Stimulated activated naive CD8-positive, alpha-beta T cell treated with anti-CD3 and anti-CD28 coated beads, Interleukin-15, amount 100 ng/mL, for 72 hours (primary cell): ENCODE results near the gene CMIP.

ENCODE experiments used
- ATAC-seq: fragments of 150-1000 bp; cut with Tn5 transposase; 2 replicates; pipeline ENCODE4 v1.10.0; 2021; ENCODE audit warnings: mild to moderate bottlenecking, moderate library complexity
- DNase-seq, 2 donors: peaks; one replicate each; pipeline ENCODE4 v3.0.0; 2021 to 2022
- H3K27ac Mint-ChIP-seq, 2 donors: one replicate each; pipeline ENCODE4 v1.8.0; 2022; ENCODE audit warnings: mild to moderate bottlenecking in 2 of 2, mixed read lengths in 2 of 2, moderate library complexity in 2 of 2
- H3K27me3 Mint-ChIP-seq: one replicate; pipeline ENCODE4 v1.8.0; 2022; ENCODE audit warnings: mixed read lengths
- H3K4me1 Mint-ChIP-seq: one replicate; pipeline ENCODE4 v1.8.0; 2022; ENCODE audit warnings: mild to moderate bottlenecking, mixed read lengths
- H3K4me3 Mint-ChIP-seq, 2 donors: one replicate each; pipeline ENCODE4 v1.8.0; 2022; ENCODE audit warnings: mild to moderate bottlenecking in 2 of 2, mixed read lengths in 2 of 2, moderate library complexity in 1 of 2
- H3K9me3 Mint-ChIP-seq, 2 donors: one replicate each; pipeline ENCODE4 v1.8.0; 2022; ENCODE audit warnings: mixed read lengths in 2 of 2

Gene CMIP

GRCh38 chr16:81472391-81472790 lies 27.8 kb downstream of the CMIP start:
- no peaks in the 10 kb centered on the region for H3K27me3 Mint-ChIP-seq
- no peak overlapping the region for H3K4me3 Mint-ChIP-seq
- H3K9me3 Mint-ChIP-seq = no peaks in the 10 kb centered on the region
- DNase-seq (no peak), ATAC-seq (no peak)
- peak overlapping the region in 1 of 2 donors; percentile 57 for H3K27ac Mint-ChIP-seq
- peaks cover 91% of the 10 kb centered on the region for H3K4me1 Mint-ChIP-seq

- ATAC-seq (no peak), DNase-seq (no peak)
- H3K27ac Mint-ChIP-seq = no peak overlapping the region
- peaks cover 91% of the 10 kb centered on the region for H3K4me1 Mint-ChIP-seq
- no peaks in the 10 kb centered on the region for H3K9me3 Mint-ChIP-seq
- no peak overlapping the region for H3K4me3 Mint-ChIP-seq
- H3K27me3 Mint-ChIP-seq = no peaks in the 10 kb centered on the region
Measured at GRCh38 chr16:81473066-81473488, 28.5 kb downstream of the CMIP start.

GRCh38 chr16:81473558-81473957 lies 28.9 kb downstream of the CMIP start:
- DNase-seq (no peak), ATAC-seq (no peak)
- Mint-ChIP-seq H3K4me3 (no peak overlapping the region), H3K4me1 (peaks cover 91% of the 10 kb centered on the region), H3K27me3 (no peaks in the 10 kb centered on the region), H3K9me3 (no peaks in the 10 kb centered on the region), H3K27ac (no peak overlapping the region)

- H3K27ac Mint-ChIP-seq = peak overlapping the region in 1 of 2 donors; percentile 51
- ATAC-seq (no peak), DNase-seq (no peak)
- H3K27me3 Mint-ChIP-seq = no peaks in the 10 kb centered on the region
- no peak overlapping the region for H3K4me3 Mint-ChIP-seq
- peaks cover 91% of the 10 kb centered on the region for H3K4me1 Mint-ChIP-seq
- H3K9me3 Mint-ChIP-seq = no peaks in the 10 kb centered on the region
Measured at GRCh38 chr16:81473969-81474959, 29.7 kb downstream of the CMIP start.

DNA sequence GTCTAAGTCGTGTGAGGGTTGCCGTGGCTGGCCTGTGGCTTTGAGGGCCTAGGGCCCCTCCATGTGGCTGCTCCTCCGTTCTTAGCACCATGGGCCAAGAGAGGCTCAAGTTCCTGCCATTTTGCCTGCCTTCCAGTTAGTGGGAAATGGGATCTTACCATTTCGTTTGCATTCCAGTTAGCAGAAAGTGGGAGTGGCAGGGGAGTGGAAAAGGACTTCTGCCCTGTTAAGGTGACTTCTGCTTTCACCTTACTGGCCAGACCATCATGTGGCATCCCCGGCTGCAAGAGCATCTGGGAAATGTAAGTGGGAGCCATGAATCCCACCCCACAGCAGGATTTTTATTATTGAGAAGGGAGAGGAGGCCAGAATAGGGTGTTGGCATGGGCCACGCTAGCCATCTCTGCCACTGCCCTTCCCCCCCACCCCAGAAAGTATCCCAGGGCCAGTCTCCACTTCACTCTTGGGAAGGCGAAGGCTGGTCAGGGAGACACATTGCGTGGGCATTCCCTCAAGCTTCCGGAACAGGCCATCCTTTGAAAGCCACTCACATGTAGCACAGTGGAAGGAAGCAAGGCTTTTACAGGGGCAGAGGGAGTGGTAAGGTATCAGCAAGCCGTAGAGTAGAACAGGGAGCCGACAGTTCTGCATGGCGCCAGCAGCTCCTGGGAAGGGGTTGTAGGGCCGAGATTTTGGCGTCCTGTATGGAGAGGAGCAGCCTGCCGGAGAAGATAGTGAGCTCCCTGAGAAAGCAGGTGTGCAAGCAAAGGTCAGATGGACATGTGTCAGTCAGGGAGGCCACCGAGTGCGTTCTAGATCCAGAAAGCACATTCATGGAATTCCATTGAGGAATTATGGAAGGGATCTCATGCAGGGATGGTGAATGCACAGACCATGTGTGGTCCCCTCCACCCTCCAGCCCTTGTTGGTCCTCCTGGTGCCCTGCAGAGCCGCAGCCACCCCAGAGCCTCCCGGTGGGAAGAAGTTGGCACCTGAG lies 33.4 kb downstream of the CMIP start:
- H3K27ac Mint-ChIP-seq = no peak overlapping the region
- DNase-seq (no peak), ATAC-seq (no peak)
- no peaks in the 10 kb centered on the region for H3K9me3 Mint-ChIP-seq
- no peaks in the 10 kb centered on the region for H3K27me3 Mint-ChIP-seq
- H3K4me1 Mint-ChIP-seq = peaks cover 93% of the 10 kb centered on the region
- H3K4me3 Mint-ChIP-seq = no peak overlapping the region

DNA sequence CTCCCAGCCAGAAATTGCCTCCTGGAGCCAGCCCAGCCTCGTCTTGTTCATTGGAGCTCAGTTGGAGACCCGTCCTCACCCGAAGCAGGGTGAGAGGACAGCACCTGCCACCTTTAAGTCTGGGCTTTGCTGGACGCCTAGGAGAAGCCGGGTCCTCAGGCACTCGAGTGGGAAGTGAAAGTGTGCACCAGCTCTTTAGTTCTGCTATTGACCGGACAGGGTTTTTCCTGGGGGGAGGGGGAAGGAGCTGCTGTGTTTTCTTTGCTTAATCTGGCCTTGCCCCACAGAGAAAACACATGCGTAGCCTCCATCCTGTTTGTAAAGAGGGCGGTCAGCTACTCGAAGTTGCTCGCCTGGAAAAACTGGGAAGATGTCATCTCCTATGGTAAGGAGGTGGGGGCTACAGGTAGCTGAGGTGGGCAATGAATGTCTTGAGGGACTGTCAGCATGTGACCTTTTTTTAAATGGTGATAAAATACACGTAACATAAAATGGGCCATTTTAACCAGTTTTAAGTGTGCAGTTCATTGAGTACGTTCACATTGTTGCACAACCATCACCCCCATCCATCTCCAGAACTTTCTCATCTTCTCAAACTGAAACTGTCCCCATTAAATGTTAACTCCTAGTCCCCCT lies 34.4 kb downstream of the CMIP start:
- no peaks in the 10 kb centered on the region for H3K27me3 Mint-ChIP-seq
- DNase-seq (no peak), ATAC-seq (no peak)
- no peaks in the 10 kb centered on the region for H3K9me3 Mint-ChIP-seq
- H3K27ac Mint-ChIP-seq = no peak overlapping the region
- peaks cover 87% of the 10 kb centered on the region for H3K4me1 Mint-ChIP-seq
- peak overlapping the region; percentile 2 to 34 for H3K4me3 Mint-ChIP-seq

DNA sequence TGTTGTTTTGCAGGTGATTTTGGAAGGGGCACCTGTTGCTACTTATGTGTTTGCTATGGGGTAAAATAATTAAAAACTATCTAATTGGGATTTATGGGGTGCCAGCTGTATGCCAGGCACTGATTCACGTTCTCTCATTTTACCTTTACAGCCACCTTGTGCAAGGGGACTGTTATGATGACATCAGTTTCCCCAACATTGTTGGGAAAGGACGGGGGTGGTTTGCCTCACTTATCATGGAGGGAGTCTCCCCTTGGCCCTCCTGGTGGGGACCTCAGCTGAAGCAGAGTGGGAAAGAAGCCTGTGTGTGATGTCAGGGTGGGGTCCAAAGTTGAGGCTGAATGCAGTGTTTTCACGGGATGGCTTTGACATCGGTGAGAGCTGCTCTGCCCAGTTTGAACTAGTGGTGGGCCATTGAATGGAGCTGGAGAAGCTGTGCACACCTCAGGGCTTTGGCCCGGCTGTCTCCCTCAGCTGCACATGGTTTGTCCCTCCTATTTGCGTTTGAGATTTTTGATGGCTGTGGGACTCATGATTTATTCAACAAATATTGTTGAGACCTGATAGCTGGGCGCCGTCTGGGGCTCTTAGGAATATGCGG lies 36.1 kb downstream of the CMIP start:
- H3K27ac Mint-ChIP-seq = peak overlapping the region; percentile 3 to 82
- H3K9me3 Mint-ChIP-seq = no peaks in the 10 kb centered on the region

GRCh38 chr16:81481207-81481821 lies 36.7 kb downstream of the CMIP start:
- H3K4me3 Mint-ChIP-seq = no peak overlapping the region
- H3K27ac Mint-ChIP-seq = peak overlapping the region; percentile 38 to 82
- peak in 1 of 2 donors; percentile 27 for DNase-seq
- H3K9me3 Mint-ChIP-seq = no peaks in the 10 kb centered on the region
- no peaks in the 10 kb centered on the region for H3K27me3 Mint-ChIP-seq
- ATAC-seq = peak; percentile 72
- peaks cover 67% of the 10 kb centered on the region for H3K4me1 Mint-ChIP-seq

More for the DNA sequence above, 36.1 kb downstream of the CMIP start:
- DNase-seq (no peak), ATAC-seq (no peak)
- Mint-ChIP-seq H3K27me3 (no peaks in the 10 kb centered on the region), H3K4me3 (no peak overlapping the region), H3K4me1 (peaks cover 73% of the 10 kb centered on the region)

- DNase-seq = no peak
- peaks cover 55% of the 10 kb centered on the region for H3K4me1 Mint-ChIP-seq
- no peaks in the 10 kb centered on the region for H3K9me3 Mint-ChIP-seq
- H3K27ac Mint-ChIP-seq = peak overlapping the region in 1 of 2 donors; percentile 27
- no peaks in the 10 kb centered on the region for H3K27me3 Mint-ChIP-seq
- no peak overlapping the region for H3K4me3 Mint-ChIP-seq
- no peak for ATAC-seq
Measured at GRCh38 chr16:81482329-81483063, 37.9 kb downstream of the CMIP start.

DNA sequence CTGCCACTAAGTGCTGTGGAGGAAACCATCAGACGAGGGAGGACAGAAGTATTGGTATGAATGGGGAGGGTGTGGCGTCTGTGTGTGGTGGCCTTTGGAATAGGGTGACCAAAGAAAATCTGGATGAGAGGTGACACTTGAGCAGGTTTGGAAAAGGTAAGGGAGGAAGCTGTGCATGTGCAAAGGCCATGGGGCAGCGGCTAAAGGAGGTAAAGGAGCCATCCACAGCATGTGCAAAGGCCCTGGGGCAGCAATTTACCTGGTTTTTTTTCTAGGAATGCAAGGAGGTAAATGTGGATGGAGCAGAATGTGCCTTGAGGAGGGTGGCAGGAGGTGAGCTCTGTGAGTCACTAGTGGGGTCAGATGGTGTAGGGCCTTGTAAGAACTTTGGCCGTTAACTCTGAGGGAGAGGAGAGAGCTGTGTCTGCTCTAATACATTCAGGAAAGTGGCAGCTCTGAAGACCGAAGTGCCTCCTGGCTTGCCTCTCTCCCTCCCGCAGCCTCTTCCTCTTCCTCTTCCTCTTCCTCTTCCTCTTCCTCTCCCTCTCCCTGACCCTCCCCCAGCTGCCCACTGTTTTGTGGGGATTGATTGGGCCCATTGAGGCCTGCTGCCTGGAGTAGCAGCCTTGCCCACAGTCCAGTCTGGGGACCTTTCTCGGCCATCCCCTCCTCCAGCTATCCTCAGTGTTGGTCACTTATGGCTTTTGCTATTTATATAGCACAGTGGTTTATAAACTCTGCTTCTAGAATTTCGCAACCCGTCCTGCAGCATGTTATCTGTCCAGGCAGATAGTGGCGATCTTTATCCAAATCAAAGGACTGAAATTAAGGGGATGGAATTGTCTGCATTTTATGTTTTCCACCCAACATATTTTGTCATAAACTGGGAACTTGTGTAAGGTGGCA lies 38.7 kb downstream of the CMIP start:
- no peak overlapping the region for H3K4me3 Mint-ChIP-seq
- peaks cover 50% of the 10 kb centered on the region for H3K4me1 Mint-ChIP-seq
- no peaks in the 10 kb centered on the region for H3K9me3 Mint-ChIP-seq
- ATAC-seq (no peak), DNase-seq (no peak)
- H3K27me3 Mint-ChIP-seq = no peaks in the 10 kb centered on the region
- no peak overlapping the region for H3K27ac Mint-ChIP-seq

DNA sequence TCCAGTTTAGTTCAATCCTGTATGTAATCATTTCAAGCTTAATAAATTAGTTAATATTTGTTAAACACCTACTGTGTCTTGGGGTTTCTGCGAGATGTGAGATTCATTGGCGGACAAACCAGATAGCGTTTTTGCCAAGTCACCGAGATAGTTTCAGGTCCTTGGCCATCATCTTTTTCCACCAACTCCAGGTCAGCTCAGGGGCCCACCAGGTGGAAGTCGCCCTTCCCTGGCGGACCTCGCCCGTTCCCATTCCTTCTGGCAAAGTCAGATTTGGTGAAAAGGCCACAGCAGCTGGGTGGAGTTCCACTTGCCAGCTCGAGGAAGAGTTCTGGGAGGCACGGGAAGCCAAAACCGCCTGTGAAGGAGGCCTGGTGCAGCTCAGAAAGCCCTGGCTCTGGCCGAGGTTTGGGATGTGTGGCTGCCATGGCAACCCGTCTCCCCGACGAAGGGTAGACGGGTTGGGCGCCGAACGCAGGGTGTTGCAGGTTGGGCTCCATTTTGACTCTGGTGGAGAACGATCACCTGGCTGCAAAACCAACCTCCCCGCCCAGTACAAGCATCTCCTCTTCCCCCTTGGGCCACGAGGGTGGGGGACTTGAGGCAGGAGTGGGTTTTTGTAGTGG lies 39.5 kb downstream of the CMIP start:
- no peaks in the 10 kb centered on the region for H3K9me3 Mint-ChIP-seq
- DNase-seq (no peak), ATAC-seq (no peak)
- no peaks in the 10 kb centered on the region for H3K27me3 Mint-ChIP-seq
- no peak overlapping the region for H3K27ac Mint-ChIP-seq
- no peak overlapping the region for H3K4me3 Mint-ChIP-seq
- H3K4me1 Mint-ChIP-seq = peaks cover 50% of the 10 kb centered on the region

- DNase-seq = no peak
- Mint-ChIP-seq H3K9me3 (no peaks in the 10 kb centered on the region), H3K27me3 (no peaks in the 10 kb centered on the region), H3K4me3 (no peak overlapping the region), H3K4me1 (peaks cover 42% of the 10 kb centered on the region), H3K27ac (peak overlapping the region in 1 of 2 donors; percentile 8)
- no peak for ATAC-seq
Measured at GRCh38 chr16:81484908-81485624, 40.5 kb downstream of the CMIP start.
